Neural progenitor cell (in vitro differentiated cells): ENCODE data around the gene UTY. TPM values are rescaled to one million over a fixed set of nuclear protein-coding genes. Genes with fewer than 3 reads are reported as not detected.

Experiments
- DNase-seq: peaks from one replicate; pipeline ENCODE4 v3.0.0-alpha.2; 2016; ENCODE audit warnings: low spot score
- H2AFZ ChIP-seq: fragments of 200-600 bp; sonication (generic); replicated peaks from 2 replicates; pipeline ENCODE4 v1.6.1; 2016; ENCODE audit warnings: antibody characterized with exemption
- H3F3A ChIP-seq: fragments of 200-600 bp; sonication (generic); 2 replicates; pipeline ENCODE4 v1.6.1; 2016; ENCODE audit warnings: antibody characterized with exemption, low read depth
- H3K27ac ChIP-seq: fragments of 200-600 bp; sonication (generic); 2 replicates; pipeline ENCODE4 v1.5.1; 2016; ENCODE audit warnings: mild to moderate bottlenecking
- H3K27me3 ChIP-seq: fragments of 200-600 bp; sonication (generic); 2 replicates; pipeline ENCODE4 v1.6.1; 2016; ENCODE audit warnings: mild to moderate bottlenecking, moderate library complexity
- H3K36me3 ChIP-seq: fragments of 200-600 bp; sonication (generic); 2 replicates; pipeline ENCODE4 v1.5.1; 2016
- H3K4me1 ChIP-seq: fragments of 200-600 bp; sonication (generic); 2 replicates; pipeline ENCODE4 v1.6.1; 2016; ENCODE audit warnings: mixed run types
- H3K4me2 ChIP-seq: fragments of 200-600 bp; sonication (generic); 2 replicates; pipeline ENCODE4 v1.6.1; 2016
- H3K4me3 ChIP-seq: fragments of 200-600 bp; sonication (generic); 2 replicates; pipeline ENCODE4 v1.5.1; 2016
- H3K79me2 ChIP-seq: fragments of 200-600 bp; sonication (generic); 2 replicates; pipeline ENCODE4 v1.6.1; 2016; ENCODE audit warnings: low read depth
- H3K9ac ChIP-seq: fragments of 200-600 bp; sonication (generic); 2 replicates; pipeline ENCODE4 v1.6.1; 2016
- H3K9me3 ChIP-seq: fragments of 200-600 bp; sonication (generic); 2 replicates; pipeline ENCODE4 v1.5.1; 2016; ENCODE audit warnings: low read depth
- H4K20me1 ChIP-seq: fragments of 200-600 bp; sonication (generic); 2 replicates; pipeline ENCODE4 v1.6.1; 2016; ENCODE audit warnings: low read depth
- H3K27ac Mint-ChIP-seq: 3 replicates; pipeline ENCODE4 v1.8.0; 2021; ENCODE audit warnings: mixed read lengths
- H3K27me3 Mint-ChIP-seq: 2 replicates; pipeline ENCODE4 v1.8.0; 2022; ENCODE audit warnings: low read depth, mild to moderate bottlenecking, inconsistent platforms, moderate library complexity, mixed read lengths; ENCODE audit not compliant: insufficient read depth
- H3K36me3 Mint-ChIP-seq: 3 replicates; pipeline ENCODE4 v1.8.0; 2021; ENCODE audit warnings: mixed read lengths
- H3K4me1 Mint-ChIP-seq: 3 replicates; pipeline ENCODE4 v1.8.0; 2021; ENCODE audit warnings: mixed read lengths
- H3K4me3 Mint-ChIP-seq: 3 replicates; pipeline ENCODE4 v1.8.0; 2021; ENCODE audit warnings: mild to moderate bottlenecking, moderate library complexity, mixed read lengths
- H3K9me3 Mint-ChIP-seq: 3 replicates; pipeline ENCODE4 v1.8.0; 2020; ENCODE audit warnings: mixed read lengths
- EZH2 ChIP-seq: fragments of 200-600 bp; sonication (generic); IDR thresholded peaks from 2 replicates; pipeline ENCODE4 v1.6.1; 2017; ENCODE audit warnings: antibody characterized with exemption, mild to moderate bottlenecking, moderate library complexity
- EZH2phosphoT487 ChIP-seq: fragments of 200-600 bp; sonication (generic); IDR thresholded peaks from 2 replicates; pipeline ENCODE4 v1.6.1; 2017; ENCODE audit warnings: antibody characterized with exemption
- total RNA-seq: library from RNA; depleted of rRNA; stranded (reverse); fragments of >200 nt; gene quantifications from 2 replicates; pipeline ENCODE4 v1.2.3, GENCODE V29; 2015; ENCODE audit warnings: low replicate concordance
- TF ChIP-seq, protein P1 (sequence below): fragments of 200-600 bp; sonication (generic); IDR thresholded peaks from 2 replicates; pipeline ENCODE4 v1.5.1; 2017; ENCODE audit warnings: antibody characterized with exemption, mild to moderate bottlenecking

UTY gene
- total RNA-seq, 1 donor from 2014 or later, result not detected

DNA sequence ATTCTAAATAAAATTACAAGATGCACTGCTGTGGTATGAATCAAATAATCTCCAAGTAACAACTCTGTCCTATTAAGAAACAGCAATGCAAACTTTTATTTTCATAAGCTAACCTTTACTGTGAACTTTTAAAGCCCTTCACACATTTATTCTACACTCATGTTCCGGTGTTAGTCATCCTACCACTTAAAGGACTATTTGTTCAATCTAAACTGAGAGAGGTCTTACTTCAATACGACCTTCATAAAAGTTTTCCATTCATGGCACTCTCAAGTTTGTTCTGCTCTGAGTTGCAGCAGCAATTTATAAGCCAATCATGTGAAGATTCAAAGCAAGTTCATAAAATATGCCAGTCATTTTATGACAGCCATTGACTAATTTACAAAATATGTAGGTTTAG, 4.8 kb downstream of the UTY start:
- Histone ChIP-seq H3K36me3 (no peaks in the 10 kb centered on the region), H4K20me1 (no peaks in the 10 kb centered on the region), H3K27me3 (no peaks in the 10 kb centered on the region), H3K4me2 (no peak overlapping the region), H3K27ac (no peak overlapping the region), H3K4me1 (no peaks in the 10 kb centered on the region), H3K79me2 (no peaks in the 10 kb centered on the region), H3K4me3 (no peak overlapping the region), H3K9me3 (no peaks in the 10 kb centered on the region), H2AFZ (no peak overlapping the region), H3F3A (no peaks in the 10 kb centered on the region), H3K9ac (no peak overlapping the region)
- no peak for DNase-seq
- H3K27me3 Mint-ChIP-seq, result no peaks in the 10 kb centered on the region
- no peaks in the 10 kb centered on the region for H3K9me3 Mint-ChIP-seq
- H3K27ac Mint-ChIP-seq, result no peak overlapping the region
- H3K4me1 Mint-ChIP-seq, result no peaks in the 10 kb centered on the region
- H3K36me3 Mint-ChIP-seq, result no peaks in the 10 kb centered on the region
- no peak overlapping the region for H3K4me3 Mint-ChIP-seq
- no peak for TF ChIP-seq EZH2
- TF ChIP-seq EZH2phosphoT487, result no peak
- TF ChIP-seq, protein P1, sequence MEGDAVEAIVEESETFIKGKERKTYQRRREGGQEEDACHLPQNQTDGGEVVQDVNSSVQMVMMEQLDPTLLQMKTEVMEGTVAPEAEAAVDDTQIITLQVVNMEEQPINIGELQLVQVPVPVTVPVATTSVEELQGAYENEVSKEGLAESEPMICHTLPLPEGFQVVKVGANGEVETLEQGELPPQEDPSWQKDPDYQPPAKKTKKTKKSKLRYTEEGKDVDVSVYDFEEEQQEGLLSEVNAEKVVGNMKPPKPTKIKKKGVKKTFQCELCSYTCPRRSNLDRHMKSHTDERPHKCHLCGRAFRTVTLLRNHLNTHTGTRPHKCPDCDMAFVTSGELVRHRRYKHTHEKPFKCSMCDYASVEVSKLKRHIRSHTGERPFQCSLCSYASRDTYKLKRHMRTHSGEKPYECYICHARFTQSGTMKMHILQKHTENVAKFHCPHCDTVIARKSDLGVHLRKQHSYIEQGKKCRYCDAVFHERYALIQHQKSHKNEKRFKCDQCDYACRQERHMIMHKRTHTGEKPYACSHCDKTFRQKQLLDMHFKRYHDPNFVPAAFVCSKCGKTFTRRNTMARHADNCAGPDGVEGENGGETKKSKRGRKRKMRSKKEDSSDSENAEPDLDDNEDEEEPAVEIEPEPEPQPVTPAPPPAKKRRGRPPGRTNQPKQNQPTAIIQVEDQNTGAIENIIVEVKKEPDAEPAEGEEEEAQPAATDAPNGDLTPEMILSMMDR, result no peak

DNA sequence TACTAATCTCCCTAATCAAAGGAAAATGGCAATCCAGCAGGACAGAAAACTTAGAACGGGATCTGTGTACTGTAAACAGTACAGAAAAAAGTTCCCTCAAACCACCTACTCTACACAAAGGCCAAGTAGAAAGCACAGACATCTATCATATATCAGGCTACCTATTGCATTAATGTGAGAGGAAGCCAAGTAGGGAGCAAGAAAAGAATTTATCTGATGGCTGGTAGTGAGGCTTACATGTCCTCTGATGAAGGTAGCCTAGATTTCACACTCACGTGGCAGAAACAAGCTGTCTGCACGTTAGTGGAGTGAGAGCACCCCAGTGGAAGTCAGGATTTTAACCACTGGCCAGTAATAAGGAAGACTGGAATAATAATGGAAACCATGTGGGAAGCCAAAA, 28.3 kb downstream of the UTY start:
- H3K4me2 ChIP-seq, result no peak overlapping the region
- no peak overlapping the region for H3K27ac Mint-ChIP-seq
- no peaks in the 10 kb centered on the region for H3K9me3 Mint-ChIP-seq

DNA sequence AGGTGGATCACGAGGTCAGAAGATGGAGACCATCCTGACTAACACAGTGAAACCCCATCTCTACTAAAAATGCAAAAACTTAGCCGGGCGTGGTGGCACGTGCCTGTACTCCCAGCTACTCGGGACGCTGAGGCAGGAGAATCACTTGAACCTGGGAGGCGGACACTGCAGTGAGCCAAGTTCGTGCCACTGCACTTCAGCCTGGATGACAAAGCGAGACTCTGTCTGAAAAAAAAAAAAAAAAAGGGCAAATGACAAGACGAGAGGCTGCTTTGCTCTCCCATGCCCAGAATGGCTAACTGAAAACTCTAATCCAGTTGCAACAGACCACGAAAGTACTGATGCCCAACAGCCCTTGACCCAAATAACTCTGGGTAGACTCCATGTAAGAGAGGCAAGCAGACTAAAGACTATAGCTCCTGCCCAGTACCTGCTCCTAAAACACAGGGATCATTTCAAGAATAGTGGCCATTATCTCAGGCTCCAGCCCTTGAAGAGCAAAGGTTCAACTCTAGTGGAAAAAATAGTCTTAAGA, 29.2 kb downstream of the UTY start:
- H3K9me3 Mint-ChIP-seq, result no peaks in the 10 kb centered on the region
- H3K4me3 Mint-ChIP-seq, result no peak overlapping the region
- Histone ChIP-seq H3K36me3 (no peaks in the 10 kb centered on the region), H3K79me2 (no peaks in the 10 kb centered on the region), H3K4me2 (no peak overlapping the region), H3K4me1 (no peaks in the 10 kb centered on the region), H3K9ac (no peak overlapping the region), H3F3A (no peaks in the 10 kb centered on the region), H3K9me3 (no peaks in the 10 kb centered on the region), H2AFZ (no peak overlapping the region), H3K27ac (no peak overlapping the region), H3K27me3 (no peaks in the 10 kb centered on the region), H3K4me3 (no peak overlapping the region), H4K20me1 (no peaks in the 10 kb centered on the region)
- H3K27ac Mint-ChIP-seq, result no peak overlapping the region
- no peaks in the 10 kb centered on the region for H3K4me1 Mint-ChIP-seq
- no peaks in the 10 kb centered on the region for H3K36me3 Mint-ChIP-seq
- no peaks in the 10 kb centered on the region for H3K27me3 Mint-ChIP-seq
- no peak for DNase-seq
- TF ChIP-seq, protein P1, result no peak
- TF ChIP-seq EZH2, result no peak
- no peak for TF ChIP-seq EZH2phosphoT487

More for the DNA sequence above, 28.3 kb downstream of the UTY start:
- H3F3A ChIP-seq, result no peaks in the 10 kb centered on the region
- H3K36me3 ChIP-seq, result no peaks in the 10 kb centered on the region
- TF ChIP-seq EZH2, result no peak
- TF ChIP-seq, protein P1, result no peak
- no peak for TF ChIP-seq EZH2phosphoT487
- Mint-ChIP-seq H3K4me3 (no peak overlapping the region), H3K4me1 (no peaks in the 10 kb centered on the region), H3K36me3 (no peaks in the 10 kb centered on the region), H3K27me3 (no peaks in the 10 kb centered on the region)
- H3K9me3 ChIP-seq, result no peaks in the 10 kb centered on the region
- no peaks in the 10 kb centered on the region for H3K79me2 ChIP-seq
- H2AFZ ChIP-seq, result no peak overlapping the region
- H3K27me3 ChIP-seq, result no peaks in the 10 kb centered on the region
- H3K4me1 ChIP-seq, result no peaks in the 10 kb centered on the region
- H3K27ac ChIP-seq, result no peak overlapping the region
- H3K9ac ChIP-seq, result no peak overlapping the region
- no peak overlapping the region for H3K4me3 ChIP-seq
- no peak for DNase-seq
- H4K20me1 ChIP-seq, result no peaks in the 10 kb centered on the region
